ENCODE data around the gene CEP83.

The CEP83 gene

GRCh38 chr12:94265539-94265938, 194.1 kb downstream of the CEP83 start:
- no peak for TF ChIP-seq ZFX (IDR thresholded peaks at IDR 0.05; ENCODE audit: borderline replicate concordance)
- TF ChIP-seq, protein P1, sequence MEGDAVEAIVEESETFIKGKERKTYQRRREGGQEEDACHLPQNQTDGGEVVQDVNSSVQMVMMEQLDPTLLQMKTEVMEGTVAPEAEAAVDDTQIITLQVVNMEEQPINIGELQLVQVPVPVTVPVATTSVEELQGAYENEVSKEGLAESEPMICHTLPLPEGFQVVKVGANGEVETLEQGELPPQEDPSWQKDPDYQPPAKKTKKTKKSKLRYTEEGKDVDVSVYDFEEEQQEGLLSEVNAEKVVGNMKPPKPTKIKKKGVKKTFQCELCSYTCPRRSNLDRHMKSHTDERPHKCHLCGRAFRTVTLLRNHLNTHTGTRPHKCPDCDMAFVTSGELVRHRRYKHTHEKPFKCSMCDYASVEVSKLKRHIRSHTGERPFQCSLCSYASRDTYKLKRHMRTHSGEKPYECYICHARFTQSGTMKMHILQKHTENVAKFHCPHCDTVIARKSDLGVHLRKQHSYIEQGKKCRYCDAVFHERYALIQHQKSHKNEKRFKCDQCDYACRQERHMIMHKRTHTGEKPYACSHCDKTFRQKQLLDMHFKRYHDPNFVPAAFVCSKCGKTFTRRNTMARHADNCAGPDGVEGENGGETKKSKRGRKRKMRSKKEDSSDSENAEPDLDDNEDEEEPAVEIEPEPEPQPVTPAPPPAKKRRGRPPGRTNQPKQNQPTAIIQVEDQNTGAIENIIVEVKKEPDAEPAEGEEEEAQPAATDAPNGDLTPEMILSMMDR (IDR thresholded peaks at IDR 0.05) = no peak
- H3K27ac ChIP-seq = no peak overlapping the region

- TF ChIP-seq, protein P1 (IDR thresholded peaks at IDR 0.05) = no peak
- TF ChIP-seq ZFX (IDR thresholded peaks at IDR 0.05; ENCODE audit: borderline replicate concordance) = no peak
- H3K27ac ChIP-seq = no peak overlapping the region
Measured at GRCh38 chr12:94264736-94265485, 194.8 kb downstream of the CEP83 start.

GRCh38 chr12:94263905-94264561, 195.6 kb downstream of the CEP83 start:
- TF ChIP-seq, protein P1 (IDR thresholded peaks at IDR 0.05) = no peak
- TF ChIP-seq ZFX (IDR thresholded peaks at IDR 0.05; ENCODE audit: borderline replicate concordance) = no peak
- no peak overlapping the region for H3K27ac ChIP-seq

- H3K27ac ChIP-seq = no peak overlapping the region
- TF ChIP-seq ZFX (IDR thresholded peaks at IDR 0.05; ENCODE audit: borderline replicate concordance) = no peak
- TF ChIP-seq, protein P1 (IDR thresholded peaks at IDR 0.05) = no peak
Measured at GRCh38 chr12:94263011-94263811, 196.5 kb downstream of the CEP83 start.

GRCh38 chr12:94262228-94263010, 197.2 kb downstream of the CEP83 start:
- TF ChIP-seq, protein P1 (IDR thresholded peaks at IDR 0.05) = no peak
- no peak for TF ChIP-seq ZFX (IDR thresholded peaks at IDR 0.05; ENCODE audit: borderline replicate concordance)
- no peak overlapping the region for H3K27ac ChIP-seq

GRCh38 chr12:94261786-94262185, 197.9 kb downstream of the CEP83 start:
- TF ChIP-seq, protein P1 (IDR thresholded peaks at IDR 0.05) = no peak
- TF ChIP-seq ZFX (IDR thresholded peaks at IDR 0.05; ENCODE audit: borderline replicate concordance) = no peak
- no peak overlapping the region for H3K27ac ChIP-seq
